ENCODE results near the gene MGAT1.
"Not testable (repeated sequence)": the region's sequence is repeated elsewhere in the genome, so short reads cannot be mapped to it uniquely, and the experiment has no call there.

Gene MGAT1

DNA sequence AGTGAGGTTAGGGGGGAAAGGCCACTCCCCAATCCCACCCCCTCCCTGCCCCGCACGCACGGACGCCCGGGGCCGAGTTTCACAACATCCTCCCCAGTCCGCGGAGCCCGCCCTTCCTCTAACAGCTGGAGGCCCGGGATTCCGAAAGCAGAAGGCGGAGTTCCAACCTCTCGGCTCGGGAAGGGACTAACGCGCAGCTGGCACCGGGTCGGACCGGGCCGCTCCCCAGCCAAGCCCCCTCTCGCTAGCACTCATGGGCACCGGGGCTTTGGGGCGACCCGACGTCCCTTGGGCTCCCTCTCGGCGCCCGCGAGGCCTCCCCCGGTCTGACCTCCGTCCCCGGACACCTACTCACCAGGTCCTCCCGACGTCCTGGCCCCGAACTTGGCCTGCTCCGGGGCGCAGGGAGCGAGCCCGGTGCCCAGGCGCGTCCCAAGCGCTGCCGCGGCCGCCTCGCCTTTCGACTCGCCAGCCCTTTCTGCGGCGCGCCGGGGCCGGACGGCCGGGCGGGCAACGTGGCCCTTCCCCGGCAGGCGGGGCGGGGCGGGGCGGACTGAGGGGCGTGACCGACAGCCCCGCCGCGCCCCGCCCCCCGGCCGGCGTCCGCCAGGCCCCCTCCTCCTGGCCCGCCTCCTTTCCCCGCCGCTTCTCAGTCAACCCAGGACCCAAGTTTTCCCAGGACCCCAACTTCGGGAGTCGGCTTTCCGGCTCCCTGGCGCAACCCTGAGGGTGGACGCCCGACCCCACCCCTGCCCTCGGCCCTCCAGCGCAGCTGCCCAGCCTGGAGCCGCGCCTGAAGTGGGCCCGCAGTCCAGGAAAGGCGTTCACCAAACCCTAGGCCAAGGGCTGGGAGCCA lies at the start of gene MGAT1:
Gene MGAT1 (minus strand): TSS at position 482 of the 856 bp plus-strand sequence. CDS start 9,835 bp downstream, outside the sequence.
- DNase-seq (ENCODE audit: low spot score) = peak; percentile 53

DNA sequence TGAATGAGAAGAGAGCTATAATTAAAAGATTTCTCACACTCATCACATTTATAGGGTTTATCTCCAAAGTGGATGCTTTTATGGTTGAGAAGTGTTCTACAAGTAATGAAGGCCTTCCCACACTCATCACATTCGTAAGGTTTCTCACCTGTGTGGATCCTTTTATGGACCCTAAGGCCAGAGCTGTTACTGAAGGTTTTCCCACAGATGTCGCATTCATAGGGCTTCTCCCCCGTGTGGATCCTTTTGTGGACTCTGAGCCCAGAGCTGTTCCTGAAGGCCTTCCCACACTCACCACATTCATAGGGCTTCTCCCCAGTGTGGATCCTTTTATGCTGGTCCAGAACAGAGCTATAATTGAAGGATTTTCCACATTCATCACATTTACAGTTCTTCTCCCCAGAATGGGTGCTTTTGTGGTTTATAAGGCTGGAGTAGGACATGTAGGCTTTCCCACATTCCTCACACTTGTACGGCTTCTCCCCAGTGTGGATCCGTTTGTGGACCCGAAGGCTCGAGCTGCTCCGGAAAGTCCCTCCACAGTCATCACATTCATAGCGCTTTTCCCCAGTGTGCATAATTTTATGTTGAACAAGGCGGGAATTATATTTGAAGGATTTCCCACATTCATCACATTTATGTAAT lies 48.0 kb upstream of the MGAT1 start:
- no peak for DNase-seq (ENCODE audit: low spot score)

DNA sequence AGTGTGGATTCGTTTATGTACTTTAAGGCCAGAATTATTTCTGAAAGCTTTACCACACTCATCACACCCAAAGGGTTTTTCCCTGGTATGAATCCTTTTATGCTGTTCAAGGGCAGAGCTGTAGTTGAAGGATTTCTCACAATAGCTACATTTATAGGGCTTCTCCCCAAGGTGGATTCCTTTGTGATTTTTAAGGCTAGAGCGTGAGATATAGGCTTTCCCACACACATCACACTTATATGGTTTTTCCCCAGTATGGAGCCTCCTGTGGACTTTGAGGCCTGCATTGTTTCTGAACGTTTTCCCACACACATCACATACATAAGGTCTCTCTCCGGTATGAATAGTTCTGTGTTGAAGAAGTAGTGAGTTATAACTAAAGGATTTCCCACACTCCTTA lies 47.2 kb upstream of the MGAT1 start:
- no peak for DNase-seq (ENCODE audit: low spot score)

DNA sequence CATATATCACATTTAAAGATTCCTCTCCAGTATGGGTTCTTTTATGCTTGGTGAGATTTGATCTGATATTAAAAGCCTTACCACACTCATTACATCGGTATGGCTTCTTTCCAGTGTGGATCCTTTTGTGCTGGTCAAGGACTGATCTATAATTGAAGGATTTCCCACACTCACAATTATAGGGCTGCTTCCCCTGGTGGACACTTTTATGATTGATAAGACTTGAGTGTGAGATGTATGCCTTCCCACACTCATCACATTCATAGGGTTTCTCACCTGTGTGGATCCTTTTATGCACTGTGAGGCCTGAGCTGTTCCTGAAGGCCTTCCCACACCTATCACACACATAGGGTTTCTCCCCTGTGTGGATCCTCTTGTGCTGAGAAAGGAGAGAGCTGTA lies 46.3 kb upstream of the MGAT1 start:
- DNase-seq (ENCODE audit: low spot score) = no peak

DNA sequence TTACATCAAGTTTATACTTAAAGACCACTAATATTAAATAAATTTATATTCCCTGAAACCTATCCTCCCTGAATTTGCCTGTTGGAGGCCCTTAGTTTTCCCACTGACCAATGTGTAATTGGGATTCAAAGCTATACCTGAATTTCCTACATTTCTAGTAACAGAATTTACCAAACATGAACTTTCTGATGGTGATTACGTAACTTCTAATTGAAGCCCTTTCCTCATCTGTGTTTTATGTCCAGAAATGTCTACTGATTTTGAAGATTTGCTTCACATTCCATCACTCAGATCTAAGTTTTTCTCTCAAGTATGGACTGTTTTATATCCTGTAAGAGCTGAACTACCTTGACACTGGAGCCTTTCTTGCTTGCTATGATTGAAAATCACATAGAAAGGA lies 45.7 kb upstream of the MGAT1 start:
- DNase-seq (ENCODE audit: low spot score) = no peak

DNA sequence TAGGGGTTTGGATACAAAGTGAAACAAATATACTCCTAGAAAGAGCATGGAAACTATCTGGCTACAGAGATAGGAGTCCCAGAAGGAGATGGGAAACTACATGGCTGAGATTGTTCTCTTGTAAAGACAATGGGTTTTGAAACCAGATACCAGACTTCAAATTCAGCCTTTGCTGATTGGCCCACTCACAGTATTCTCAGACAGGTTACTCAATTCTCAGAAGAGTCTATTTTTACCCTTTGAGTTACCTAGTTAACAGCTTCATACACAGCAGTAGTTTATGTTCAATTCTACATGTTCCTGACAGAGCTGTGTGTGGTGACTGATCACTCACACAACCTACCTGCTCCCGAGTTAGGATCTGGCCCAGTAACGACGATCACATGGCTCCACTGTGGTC lies 44.4 kb upstream of the MGAT1 start:
- DNase-seq (ENCODE audit: low spot score) = no peak

DNA sequence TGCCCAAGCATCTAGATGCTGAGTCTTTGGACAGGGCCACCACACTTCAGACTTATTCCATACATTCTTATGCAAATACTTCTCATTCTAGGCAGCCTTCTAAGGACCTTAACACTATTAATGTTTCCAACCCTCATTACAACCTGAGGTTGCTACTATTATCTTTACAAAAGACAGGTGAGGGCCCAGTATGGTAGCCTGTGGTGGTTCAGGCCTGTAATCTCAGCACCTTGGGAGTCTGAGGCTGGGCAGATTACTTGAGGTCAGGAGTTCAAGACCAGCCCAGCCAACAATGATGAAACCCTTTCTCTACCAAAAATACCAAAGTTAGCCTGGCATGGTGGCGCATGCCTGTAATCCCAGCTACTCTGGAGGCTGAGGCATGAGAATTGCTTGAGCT lies 42.3 kb upstream of the MGAT1 start:
- DNase-seq (ENCODE audit: low spot score) = no peak

DNA sequence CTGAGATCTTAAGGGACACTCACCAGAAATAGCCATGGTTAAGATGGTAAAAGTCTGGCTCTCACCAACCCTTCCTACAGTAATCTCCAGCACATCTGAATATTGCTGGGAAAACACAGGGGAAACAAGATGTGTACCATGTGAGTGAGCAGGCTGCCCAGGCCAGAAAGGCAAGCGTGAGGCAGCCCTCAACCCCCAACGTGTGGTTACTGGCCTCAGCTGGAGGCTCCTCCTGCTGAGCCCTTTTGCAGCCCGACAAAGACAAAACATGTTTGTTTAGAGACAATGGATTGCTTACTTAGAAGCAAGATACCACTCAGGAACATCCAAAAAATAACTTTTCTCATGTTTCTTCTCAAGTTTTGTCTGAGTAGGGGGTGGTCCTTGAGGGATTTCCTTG lies 41.8 kb upstream of the MGAT1 start:
- DNase-seq (ENCODE audit: low spot score) = no peak

DNA sequence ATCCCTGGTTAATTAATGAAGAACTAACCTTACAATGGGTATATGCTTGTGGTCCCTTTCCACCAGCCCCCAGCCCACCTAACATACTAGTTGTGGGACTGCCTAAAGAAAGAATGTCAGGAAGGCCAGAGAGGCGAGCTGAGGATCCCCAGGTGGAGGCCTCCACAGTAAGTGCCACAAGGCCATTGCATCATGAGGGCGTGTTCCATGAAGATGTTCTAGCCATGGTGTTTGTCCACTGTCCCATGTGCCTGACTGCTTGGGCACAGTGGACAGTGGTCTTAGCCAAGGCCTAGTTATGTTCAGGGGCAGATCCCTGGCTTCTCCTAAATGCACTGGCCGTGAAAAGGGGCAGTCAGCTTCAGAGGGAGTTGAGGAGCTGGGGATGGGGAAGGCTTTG lies 37.3 kb upstream of the MGAT1 start:
- DNase-seq (ENCODE audit: low spot score) = no peak

DNA sequence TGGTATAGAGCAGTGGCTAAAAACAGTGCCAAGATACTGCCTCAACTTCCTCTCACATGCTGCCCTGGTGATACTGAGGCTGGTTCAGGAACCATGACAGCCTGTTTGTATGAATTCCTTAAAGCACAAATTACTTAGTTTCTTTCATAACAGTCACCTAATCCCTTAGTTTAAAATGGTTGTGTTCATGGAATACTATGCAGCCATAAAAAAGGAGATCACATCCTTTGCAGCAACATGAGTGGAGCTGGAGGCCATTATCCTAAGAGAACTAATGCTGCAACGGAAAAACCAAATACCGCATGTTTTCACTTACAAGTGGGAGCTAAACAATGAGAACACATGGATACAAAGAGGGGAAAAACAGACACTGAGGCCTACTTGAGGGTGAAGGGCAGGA lies 36.6 kb upstream of the MGAT1 start:
- no peak for DNase-seq (ENCODE audit: low spot score)

DNA sequence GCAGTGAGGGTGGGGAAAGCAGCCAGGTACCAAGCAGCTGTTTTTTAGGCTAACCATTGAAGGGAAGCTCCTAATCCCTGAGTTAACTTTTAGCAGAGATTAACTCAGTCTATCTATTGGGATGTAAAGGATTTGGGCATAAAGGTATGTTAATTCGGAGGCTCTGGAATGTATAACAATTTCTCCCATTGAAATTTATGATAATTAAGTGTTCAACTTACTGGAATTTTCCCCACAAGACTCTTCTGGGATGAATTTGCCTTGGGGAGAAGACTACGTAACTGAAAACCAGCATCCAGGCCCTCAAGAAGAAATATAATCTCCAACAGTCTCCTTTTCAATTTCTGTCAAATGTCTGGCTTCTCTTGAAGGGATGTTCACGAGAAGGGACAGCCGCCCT lies 34.9 kb upstream of the MGAT1 start:
- DNase-seq (ENCODE audit: low spot score) = no peak

DNA sequence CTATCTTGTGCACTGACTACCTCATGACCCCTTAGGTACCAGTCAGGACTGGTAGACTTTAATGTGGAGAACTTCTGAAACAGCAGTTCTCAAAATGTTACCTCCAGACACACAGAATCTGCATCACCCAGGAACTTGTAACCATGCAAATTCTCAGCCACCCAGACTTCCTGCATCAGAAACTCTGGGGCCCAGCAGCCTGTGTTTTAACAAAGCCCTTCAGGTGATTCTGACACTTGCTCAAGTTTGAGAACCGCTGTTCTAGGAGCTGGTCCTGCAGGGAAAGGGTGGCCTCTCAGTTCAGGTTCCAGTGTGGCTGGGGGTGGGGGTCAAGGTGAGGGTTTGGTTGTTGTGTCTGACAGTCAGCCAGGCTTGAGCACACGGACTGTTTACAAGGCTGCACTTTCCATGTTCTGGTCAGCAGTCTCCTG lies 30.0 kb upstream of the MGAT1 start:
- DNase-seq (ENCODE audit: low spot score) = no peak

DNA sequence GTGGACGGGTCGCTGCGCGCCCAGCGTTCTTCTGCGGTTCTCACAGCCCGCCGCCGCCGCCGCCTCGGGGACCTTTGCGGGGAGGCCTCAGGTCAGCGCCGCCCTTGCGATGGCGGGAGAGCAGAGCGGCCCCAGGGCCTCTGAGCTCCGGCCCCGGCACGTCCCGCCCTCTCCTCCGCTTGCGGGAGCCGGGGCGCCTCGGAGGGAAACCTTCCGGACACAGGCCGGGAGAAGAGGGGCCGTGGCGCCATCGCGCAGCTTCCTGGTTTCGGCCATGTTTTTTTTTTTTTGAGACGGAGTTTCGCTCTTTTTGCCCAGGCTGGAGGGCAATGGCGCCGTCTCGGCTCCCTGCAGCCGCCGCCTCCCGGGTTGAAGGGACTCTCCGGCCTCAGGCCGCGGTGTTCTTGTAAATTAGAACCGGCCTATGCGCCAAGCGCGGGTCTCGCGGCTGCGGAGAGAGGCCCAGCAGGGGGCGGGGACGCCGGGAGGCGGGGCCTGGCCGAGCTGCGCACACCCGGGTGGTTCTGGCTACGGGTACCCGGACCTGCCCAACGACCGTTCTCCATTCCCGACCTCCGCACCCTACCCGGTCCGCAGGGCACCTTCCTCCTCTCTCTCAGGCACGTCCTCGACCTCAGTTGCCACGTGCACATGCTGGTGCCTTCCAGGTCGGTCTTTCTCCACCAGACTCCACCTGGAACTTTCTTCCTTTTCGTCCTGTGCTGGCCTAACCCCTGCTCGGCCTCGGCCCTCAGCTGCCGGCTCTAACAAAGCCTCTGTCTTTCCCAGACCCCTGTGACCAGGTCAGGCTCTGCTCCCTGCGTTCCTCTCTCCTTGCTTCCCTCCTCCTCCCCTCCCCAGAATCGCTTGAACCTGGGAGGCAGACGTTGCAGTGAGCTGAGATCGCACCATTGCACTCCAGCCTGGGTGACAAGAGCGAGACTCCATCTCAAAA lies 28.8 kb upstream of the MGAT1 start:
- peak; percentile 63 for DNase-seq (ENCODE audit: low spot score)

DNA sequence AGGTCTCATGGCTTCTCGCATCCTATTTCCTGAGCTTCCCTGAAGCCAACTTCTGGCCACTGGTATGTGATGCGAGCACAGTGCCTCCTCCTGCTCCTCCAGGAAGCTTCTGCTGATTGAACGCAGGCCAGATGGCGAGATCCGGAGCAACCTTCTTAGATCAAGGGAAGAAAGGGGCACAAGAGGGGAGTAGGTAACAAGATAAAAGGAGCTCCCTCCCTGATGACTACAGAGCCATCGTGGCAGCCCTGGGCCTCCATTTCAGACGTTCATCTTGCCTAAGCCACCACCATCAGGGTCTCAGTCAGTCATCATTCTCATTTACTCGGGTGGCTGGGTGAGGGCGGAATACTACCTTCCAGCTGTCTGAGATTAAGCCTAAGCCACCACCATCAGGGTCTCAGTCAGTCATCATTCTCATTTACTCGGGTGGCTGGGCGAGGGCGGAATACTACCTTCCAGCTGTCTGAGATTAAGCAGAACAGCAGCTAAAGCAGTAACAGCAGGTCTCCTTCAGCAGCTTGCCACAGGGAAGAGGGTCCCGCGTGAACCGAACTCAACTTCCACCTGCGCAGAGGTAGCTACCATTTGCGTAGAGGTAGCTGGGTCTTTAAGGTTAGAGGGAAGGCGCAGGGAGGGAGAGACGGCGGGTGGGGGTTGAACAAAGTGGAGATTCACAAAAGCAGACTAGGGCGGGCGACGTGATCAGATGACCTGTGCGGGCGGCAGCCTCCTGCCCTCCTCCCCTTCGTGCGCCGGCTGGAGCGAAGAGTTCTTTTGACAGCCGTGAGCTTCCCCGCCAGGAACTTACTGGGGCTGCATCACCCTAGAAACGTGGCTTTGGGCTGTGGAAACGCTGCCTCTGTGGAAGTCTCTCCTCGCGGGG lies 27.9 kb upstream of the MGAT1 start:
- DNase-seq (ENCODE audit: low spot score) = peak; percentile 71

DNA sequence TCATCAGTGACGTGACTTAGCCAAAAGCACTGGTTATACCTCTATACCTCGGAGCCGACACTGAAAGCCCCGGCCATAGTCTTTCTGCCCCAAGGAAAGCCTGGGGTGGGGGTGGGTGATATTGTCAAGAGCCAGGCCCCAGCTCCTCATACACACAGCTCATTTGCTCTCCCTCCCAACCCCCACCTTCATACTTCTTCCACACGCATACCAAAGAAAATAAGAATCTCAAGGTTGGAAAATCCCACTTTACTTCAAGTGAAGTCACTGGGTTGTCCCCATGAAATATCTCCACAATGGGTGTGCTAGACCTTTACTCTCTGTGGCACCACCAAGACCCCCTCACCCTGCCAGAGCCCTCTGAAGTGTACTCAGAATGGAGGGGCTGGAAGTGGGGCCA lies 27.1 kb upstream of the MGAT1 start:
- no peak for DNase-seq (ENCODE audit: low spot score)

DNA sequence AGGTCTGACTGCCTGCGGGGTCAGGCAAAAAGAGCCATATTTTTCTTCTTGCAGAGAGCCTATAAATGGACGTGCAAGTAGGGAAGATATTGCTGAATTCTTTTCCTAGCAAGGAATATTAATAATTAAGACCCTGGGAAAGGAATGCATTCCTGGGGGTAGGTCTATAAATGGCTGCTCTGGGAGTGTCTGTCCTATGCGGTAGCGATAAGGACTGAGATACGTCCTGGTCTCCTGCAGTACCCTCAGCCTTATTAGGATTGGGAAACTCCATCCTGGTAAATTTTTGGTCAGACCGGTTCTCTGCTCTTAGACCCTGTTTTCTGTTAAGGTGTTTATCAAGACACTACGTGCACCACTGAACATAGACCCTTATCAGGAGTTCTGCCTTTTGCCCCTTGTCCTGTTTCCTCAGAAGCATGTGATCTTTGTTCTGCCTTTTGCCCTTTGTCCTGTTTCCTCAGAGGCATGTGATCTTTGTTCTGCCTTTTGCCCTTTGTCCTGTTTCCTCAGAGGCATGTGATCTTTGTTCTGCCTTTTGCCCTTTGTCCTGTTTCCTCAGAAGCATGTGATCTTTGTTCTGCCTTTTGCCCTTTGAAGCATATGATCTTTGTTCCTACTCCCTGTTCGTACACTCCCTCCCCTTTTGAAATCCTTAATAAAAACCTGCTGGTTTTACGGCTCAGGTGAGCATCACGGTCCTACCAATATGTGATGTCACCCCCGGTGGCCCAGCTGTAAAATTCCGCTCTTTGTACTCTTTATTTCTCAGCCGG lies 26.3 kb upstream of the MGAT1 start:
- DNase-seq (ENCODE audit: low spot score) = not testable (repeated sequence)

DNA sequence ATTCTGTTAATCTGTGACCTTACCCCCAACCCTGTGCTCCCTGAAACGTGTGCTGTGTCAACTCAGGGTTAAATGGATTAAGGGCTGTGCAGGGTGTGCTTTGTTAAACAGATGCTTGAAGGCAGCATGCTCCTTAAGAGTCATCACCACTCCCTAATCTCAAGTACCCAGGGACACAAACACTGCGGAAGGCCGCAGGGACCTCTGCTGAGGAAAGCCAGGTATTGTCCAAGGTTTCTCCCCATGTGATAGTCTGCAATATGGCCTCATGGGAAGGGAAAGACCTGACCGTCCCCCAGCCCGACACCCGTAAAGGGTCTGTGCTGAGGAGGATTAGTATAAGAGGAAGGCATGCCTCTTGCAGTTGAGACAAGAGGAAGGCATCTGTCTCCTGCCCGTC lies 24.8 kb upstream of the MGAT1 start:
- DNase-seq (ENCODE audit: low spot score) = not testable (repeated sequence)

DNA sequence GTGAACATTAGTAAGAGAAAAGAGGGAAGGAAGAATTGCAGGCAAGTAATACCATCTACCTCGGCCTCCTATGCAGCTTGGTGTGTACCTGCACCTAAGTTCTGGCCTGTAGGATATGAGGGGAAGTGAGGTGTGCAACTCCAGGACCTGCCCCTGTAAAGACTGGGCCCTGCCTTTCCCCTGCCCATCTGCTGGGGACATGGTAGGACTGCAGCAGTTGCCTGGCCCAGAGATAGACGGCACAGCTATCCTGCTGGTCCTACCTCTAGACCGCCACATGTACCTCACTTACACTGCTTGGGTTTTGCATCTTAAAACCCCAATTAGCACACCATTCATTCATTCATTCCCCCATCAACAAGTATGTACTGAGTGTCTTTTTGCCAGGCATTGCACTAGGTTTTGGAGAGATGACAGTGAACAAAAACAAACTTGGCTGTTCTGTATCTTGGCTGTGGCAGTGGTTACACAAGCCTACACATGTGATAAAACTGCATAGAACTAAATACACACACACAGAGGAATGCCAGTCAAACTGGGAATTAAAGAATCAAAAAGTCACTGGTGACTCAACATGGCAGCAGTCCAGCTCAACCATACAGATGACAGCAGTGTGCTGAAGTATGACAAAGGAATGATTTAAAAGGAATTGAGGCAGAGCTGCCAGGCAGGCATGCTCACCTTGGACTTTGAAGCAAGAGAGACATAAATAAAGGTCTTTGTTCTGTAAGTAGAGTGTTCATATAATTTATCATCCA lies 23.3 kb upstream of the MGAT1 start:
- DNase-seq (ENCODE audit: low spot score) = peak; percentile 51

DNA sequence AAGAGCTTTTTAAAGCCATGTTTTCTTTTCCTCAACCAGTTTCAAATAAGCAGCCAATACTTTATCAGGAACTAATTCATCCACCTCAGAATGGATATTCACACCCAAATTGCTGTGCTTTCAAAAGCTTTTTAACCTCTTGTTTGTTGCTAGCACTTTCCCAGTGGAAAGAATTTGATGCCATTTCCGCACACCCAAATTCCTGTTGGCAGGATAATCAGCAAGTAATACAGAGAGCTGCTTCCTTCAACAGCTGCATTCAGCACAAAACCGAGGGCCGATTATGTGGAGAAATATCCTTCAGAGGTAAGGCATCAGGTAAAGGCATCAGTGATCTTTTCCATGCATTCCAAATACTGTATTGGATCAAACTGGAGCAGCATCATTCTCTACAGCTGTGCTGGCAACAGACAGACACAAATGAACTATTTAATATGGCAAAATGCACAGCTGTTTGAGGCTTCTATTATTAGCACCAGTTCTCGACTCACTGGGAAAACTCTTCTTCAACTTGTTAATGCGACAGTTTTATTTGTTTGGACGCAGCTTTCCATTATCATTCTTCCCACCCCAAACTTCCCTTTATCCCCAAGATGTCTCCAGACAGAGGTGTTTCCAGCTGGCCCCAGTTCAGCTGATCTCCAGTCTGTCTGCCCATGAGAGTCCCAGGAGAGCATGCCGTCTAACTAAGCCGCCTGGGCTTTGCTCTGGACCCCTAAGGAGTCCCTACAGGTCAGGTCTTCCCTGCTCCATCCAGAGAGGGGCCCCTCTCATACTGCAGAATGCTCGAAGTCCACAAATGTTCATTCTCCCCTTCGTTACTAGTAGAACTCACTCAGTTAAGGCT lies 22.2 kb upstream of the MGAT1 start:
- DNase-seq (ENCODE audit: low spot score) = no peak
